ENCODE measurements around the gene NR4A1.

GRCh38 chr12:52022841-52023181, 28.4 kb upstream of the NR4A1 start:
- TF ChIP-seq, protein P1, sequence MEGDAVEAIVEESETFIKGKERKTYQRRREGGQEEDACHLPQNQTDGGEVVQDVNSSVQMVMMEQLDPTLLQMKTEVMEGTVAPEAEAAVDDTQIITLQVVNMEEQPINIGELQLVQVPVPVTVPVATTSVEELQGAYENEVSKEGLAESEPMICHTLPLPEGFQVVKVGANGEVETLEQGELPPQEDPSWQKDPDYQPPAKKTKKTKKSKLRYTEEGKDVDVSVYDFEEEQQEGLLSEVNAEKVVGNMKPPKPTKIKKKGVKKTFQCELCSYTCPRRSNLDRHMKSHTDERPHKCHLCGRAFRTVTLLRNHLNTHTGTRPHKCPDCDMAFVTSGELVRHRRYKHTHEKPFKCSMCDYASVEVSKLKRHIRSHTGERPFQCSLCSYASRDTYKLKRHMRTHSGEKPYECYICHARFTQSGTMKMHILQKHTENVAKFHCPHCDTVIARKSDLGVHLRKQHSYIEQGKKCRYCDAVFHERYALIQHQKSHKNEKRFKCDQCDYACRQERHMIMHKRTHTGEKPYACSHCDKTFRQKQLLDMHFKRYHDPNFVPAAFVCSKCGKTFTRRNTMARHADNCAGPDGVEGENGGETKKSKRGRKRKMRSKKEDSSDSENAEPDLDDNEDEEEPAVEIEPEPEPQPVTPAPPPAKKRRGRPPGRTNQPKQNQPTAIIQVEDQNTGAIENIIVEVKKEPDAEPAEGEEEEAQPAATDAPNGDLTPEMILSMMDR (IDR thresholded peaks at IDR 0.05 in 8 of 11, conservative IDR thresholded peaks at IDR 0.05 in 3 of 11): no peak
- TF ChIP-seq POLR2A (IDR thresholded peaks at IDR 0.05) (no peak), POLR2AphosphoS5 (IDR thresholded peaks at IDR 0.05) (no peak)
